ENCODE results near the gene KLHL29. TPM values are rescaled to one million over a fixed set of nuclear protein-coding genes. Genes with fewer than 3 reads are reported as not detected.

Gene KLHL29
- total and polyA plus RNA-seq, 2 donors (not counting 3 experiments of a cell fraction or from before 2014, with no cell fraction given): 4.6 to 12.7 TPM

DNA sequence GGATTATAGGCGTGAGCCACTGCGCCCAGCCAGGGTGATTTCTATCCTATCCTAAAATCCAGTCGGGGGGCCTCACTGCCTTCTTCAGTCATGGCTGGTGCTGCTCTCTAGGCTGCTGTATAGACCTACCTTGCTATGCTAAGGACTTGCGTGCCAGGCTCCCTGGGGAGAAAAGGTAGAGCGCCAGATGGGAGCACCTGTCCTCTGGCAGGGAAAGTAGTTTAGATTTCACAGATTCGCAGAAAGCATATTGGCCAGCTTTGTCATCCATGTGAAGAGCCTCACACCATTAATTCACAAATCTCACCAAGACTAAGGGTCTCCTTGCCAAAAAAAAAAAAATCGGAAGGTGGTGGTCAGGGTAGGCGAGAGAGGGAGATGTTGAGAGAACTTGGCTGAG, 324.3 kb downstream of the KLHL29 start:
- no peaks in the 10 kb centered on the region for H4K20me1 ChIP-seq (replicated peaks; ENCODE audit: control insufficient read depth, extremely low read depth, insufficient read depth, low read length)
- no peak overlapping the region for H3K4me2 ChIP-seq (ENCODE audit: insufficient read depth, low read length)
- DNase-seq (ENCODE audit: low read depth, low spot score) (no peak), FAIRE-seq (no peak)
- no peak for TF ChIP-seq GATA2 (IDR thresholded peaks at IDR 0.05; ENCODE audit: insufficient read depth, insufficient read length, low read depth, low read length)
- TF ChIP-seq FOS (IDR thresholded peaks at IDR 0.05; ENCODE audit: borderline replicate concordance, insufficient read depth, low read length): no peak
- TF ChIP-seq POLR2A (IDR thresholded peaks at IDR 0.05; ENCODE audit: low read depth, low read length): no peak
- TF ChIP-seq JUN (IDR thresholded peaks at IDR 0.05; ENCODE audit: borderline replicate concordance, insufficient read depth, insufficient read length, low read depth): no peak
- TF ChIP-seq, protein P1, sequence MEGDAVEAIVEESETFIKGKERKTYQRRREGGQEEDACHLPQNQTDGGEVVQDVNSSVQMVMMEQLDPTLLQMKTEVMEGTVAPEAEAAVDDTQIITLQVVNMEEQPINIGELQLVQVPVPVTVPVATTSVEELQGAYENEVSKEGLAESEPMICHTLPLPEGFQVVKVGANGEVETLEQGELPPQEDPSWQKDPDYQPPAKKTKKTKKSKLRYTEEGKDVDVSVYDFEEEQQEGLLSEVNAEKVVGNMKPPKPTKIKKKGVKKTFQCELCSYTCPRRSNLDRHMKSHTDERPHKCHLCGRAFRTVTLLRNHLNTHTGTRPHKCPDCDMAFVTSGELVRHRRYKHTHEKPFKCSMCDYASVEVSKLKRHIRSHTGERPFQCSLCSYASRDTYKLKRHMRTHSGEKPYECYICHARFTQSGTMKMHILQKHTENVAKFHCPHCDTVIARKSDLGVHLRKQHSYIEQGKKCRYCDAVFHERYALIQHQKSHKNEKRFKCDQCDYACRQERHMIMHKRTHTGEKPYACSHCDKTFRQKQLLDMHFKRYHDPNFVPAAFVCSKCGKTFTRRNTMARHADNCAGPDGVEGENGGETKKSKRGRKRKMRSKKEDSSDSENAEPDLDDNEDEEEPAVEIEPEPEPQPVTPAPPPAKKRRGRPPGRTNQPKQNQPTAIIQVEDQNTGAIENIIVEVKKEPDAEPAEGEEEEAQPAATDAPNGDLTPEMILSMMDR (IDR thresholded peaks at IDR 0.05; ENCODE audit: extremely low read depth in 1 of 2, insufficient read depth in 1 of 2, low read depth in 1 of 2, low read length in 2 of 2): no peak
- no peak for TF ChIP-seq MAX (IDR thresholded peaks at IDR 0.05; ENCODE audit: insufficient read depth, insufficient read length)
- no peak for TF ChIP-seq EZH2 (IDR thresholded peaks at IDR 0.05; ENCODE audit: borderline replicate concordance, low read depth, low read length, severe bottlenecking)
- TF ChIP-seq POLR2AphosphoS5 (IDR thresholded peaks at IDR 0.05; ENCODE audit: insufficient read depth, low read depth, low read length): no peak
- intact Hi-C loops (cut with micrococcal nuclease): no loop called here
- no peaks in the 10 kb centered on the region for H3K79me2 ChIP-seq (ENCODE audit: control insufficient read depth, insufficient read depth, low read length)
- no peaks in the 10 kb centered on the region for H3K4me1 ChIP-seq (ENCODE audit: control insufficient read depth, extremely low read depth, insufficient read depth, low read length)
- BruUV-seq (replicated peaks): no TSS peak
- no peak overlapping the region for H2AFZ ChIP-seq (ENCODE audit: low read depth, low read length)
- no peaks in the 10 kb centered on the region for H3K9me3 ChIP-seq (replicated peaks; ENCODE audit: control insufficient read depth, insufficient read depth, low read length)
- H3K9me1 ChIP-seq (replicated peaks; ENCODE audit: control insufficient read depth, extremely low read depth, insufficient read depth, low read length): no peaks in the 10 kb centered on the region
- dilution Hi-C loops (cut with MboI; ENCODE audit: extremely low pct_ligation_motif_present, low sequenced_read_pairs): no loop called here
- no peak overlapping the region for H3K27ac ChIP-seq (ENCODE audit: insufficient read depth, low read depth, low read length)
- no peak overlapping the region for H3K4me3 ChIP-seq (replicated peaks in 1 of 3; ENCODE audit: insufficient read depth in 1 of 3, low read depth in 1 of 3, low read length in 3 of 3)
- peaks cover 0 to 8% of the 10 kb centered on the region in 2 experiments for H3K36me3 ChIP-seq (ENCODE audit: control insufficient read depth in 2 of 2, extremely low read depth in 1 of 2, insufficient read depth in 2 of 2, low read length in 2 of 2)
- H3K27me3 ChIP-seq (ENCODE audit: control insufficient read depth in 2 of 2, insufficient read depth in 2 of 2, low read length in 2 of 2): no peaks in the 10 kb centered on the region
- H3K9ac ChIP-seq (replicated peaks; ENCODE audit: extremely low read depth, insufficient read depth, low read length): no peak overlapping the region
- CTCF ChIA-PET: no interaction called here
- POLR2A ChIA-PET: no interaction called here

Measured in endothelial cell of umbilical vein (primary cell).